ENCODE results near the gene COL6A2. TPM values are rescaled to one million over a fixed set of nuclear protein-coding genes. Genes with fewer than 3 reads are reported as not detected.

The COL6A2 gene
- total and polyA plus RNA-seq, 4 experiments from 2014 or later = 0.77 to 25.7 (median 11.6) TPM

DNA sequence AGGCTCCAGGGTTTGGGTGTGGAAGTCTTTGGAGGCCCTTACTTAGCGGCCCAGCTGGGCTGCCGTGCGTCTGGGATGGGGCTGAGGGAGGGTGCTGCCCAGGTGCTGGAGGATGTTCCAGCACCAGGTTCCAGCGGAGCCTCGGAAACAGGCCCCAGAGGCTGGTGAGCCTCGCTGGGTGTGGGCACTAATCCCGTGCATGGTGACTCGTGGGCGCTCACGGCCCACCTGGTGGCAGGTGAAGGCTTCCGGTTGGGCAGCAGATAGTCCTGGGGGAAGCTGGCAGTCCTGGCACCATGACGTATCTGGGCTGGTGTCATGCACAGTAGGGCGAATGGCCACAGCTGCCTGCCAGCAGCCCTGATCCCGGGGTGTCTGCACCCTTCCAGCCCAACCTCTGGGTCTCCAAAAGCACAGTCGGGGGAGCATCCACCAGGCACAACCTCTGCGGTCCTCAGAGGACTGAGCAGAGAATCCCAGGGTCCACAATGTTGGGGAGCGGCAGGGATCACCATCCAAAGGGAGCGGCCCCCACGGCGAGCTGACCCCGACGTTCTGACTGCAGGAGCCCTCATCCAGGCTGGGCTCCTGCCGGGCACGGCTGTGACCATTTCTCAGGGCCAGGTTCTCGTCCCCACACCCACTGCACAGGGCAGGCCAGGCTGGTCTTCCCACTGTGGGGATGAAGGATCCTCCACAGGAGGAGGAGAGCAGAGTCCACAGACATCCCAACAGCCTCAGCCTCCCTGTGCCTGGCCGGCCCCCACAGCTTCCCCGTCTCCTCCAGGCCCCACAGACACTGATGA lies 32.1 kb downstream of the COL6A2 start:
- ChIA-PET POLR2A (ENCODE audit: partially characterized antibody) (no interaction called here), CTCF (ENCODE audit: partially characterized antibody) (no interaction called here)
- no peaks in the 10 kb centered on the region for H3K36me3 Mint-ChIP-seq
- no peak overlapping the region for H3K27ac Mint-ChIP-seq
- no peak overlapping the region for H3K4me3 Mint-ChIP-seq
- no peak overlapping the region for H3K4me3 ChIP-seq (ENCODE audit: low read length in 2 of 2)
- no peaks in the 10 kb centered on the region for H3K36me3 ChIP-seq (ENCODE audit: insufficient read depth, low read length)
- no peaks in the 10 kb centered on the region for H3K9me3 ChIP-seq (ENCODE audit: control insufficient read depth in 1 of 2, low read length in 2 of 2)
- intact Hi-C loops (cut with micrococcal nuclease) = no loop called here
- peaks cover 0 to 6% (median 0%) of the 10 kb centered on the region in 4 donors for H3K4me1 Mint-ChIP-seq
- H3K27me3 Mint-ChIP-seq = peaks cover 0 to under 1% of the 10 kb centered on the region in 2 donors
- no peaks in the 10 kb centered on the region for H3K27me3 ChIP-seq (ENCODE audit: insufficient read depth, low read length)
- H3K9me3 Mint-ChIP-seq = no peaks in the 10 kb centered on the region
- H3K27ac ChIP-seq (ENCODE audit: low read depth, low read length) = no peak overlapping the region
- H3K4me1 ChIP-seq (ENCODE audit: insufficient read depth, low read length) = no peaks in the 10 kb centered on the region
- DNase-seq = peak in 1 of 5 donors; percentile 3

GRCh38 chr21:46130831-46131587 lies 33.1 kb downstream of the COL6A2 start:
- DNase-seq = peak in 1 of 5 donors; percentile 1
- POLR2A ChIA-PET (ENCODE audit: partially characterized antibody) = no interaction called here
- no peaks in the 10 kb centered on the region for H3K27me3 ChIP-seq (ENCODE audit: insufficient read depth, low read length)

GRCh38 chr21:46131588-46131837 lies 33.6 kb downstream of the COL6A2 start:
- POLR2A ChIA-PET (ENCODE audit: partially characterized antibody) = no interaction called here
- intact Hi-C loops (cut with micrococcal nuclease) = no loop called here
- no peaks in the 10 kb centered on the region for H3K36me3 ChIP-seq (ENCODE audit: insufficient read depth, low read length)
- Mint-ChIP-seq H3K36me3 (no peaks in the 10 kb centered on the region), H3K4me3 (no peak overlapping the region), H3K27me3 (peaks cover 0 to 5% of the 10 kb centered on the region in 2 donors), H3K9me3 (no peaks in the 10 kb centered on the region), H3K4me1 (peaks cover 0 to 6% (median 0%) of the 10 kb centered on the region in 4 donors), H3K27ac (no peak overlapping the region)
- no peaks in the 10 kb centered on the region for H3K4me1 ChIP-seq (ENCODE audit: insufficient read depth, low read length)
- CTCF ChIA-PET (ENCODE audit: partially characterized antibody) = no interaction called here
- peak in 1 of 5 donors; percentile 19 for DNase-seq
- H3K27me3 ChIP-seq (ENCODE audit: insufficient read depth, low read length) = no peaks in the 10 kb centered on the region
- H3K4me3 ChIP-seq (ENCODE audit: low read length in 2 of 2) = no peak overlapping the region
- H3K27ac ChIP-seq (ENCODE audit: low read depth, low read length) = no peak overlapping the region
- no peaks in the 10 kb centered on the region for H3K9me3 ChIP-seq (ENCODE audit: control insufficient read depth in 1 of 2, low read length in 2 of 2)

More at GRCh38 chr21:46130831-46131587, 33.1 kb downstream of the COL6A2 start:
- Histone ChIP-seq H3K27ac (ENCODE audit: low read depth, low read length) (no peak overlapping the region), H3K4me3 (ENCODE audit: low read length in 2 of 2) (no peak overlapping the region), H3K9me3 (ENCODE audit: control insufficient read depth in 1 of 2, low read length in 2 of 2) (no peaks in the 10 kb centered on the region), H3K36me3 (ENCODE audit: insufficient read depth, low read length) (no peaks in the 10 kb centered on the region), H3K4me1 (ENCODE audit: insufficient read depth, low read length) (no peaks in the 10 kb centered on the region)
- Mint-ChIP-seq H3K36me3 (no peaks in the 10 kb centered on the region), H3K4me3 (no peak overlapping the region), H3K4me1 (peaks cover 0 to 6% (median 0%) of the 10 kb centered on the region in 4 donors), H3K27me3 (peaks cover 0 to 4% of the 10 kb centered on the region in 2 donors), H3K27ac (no peak overlapping the region), H3K9me3 (no peaks in the 10 kb centered on the region)
- CTCF ChIA-PET (ENCODE audit: partially characterized antibody) = no interaction called here
- intact Hi-C loops (cut with micrococcal nuclease) = no loop called here

GRCh38 chr21:46131838-46132651 lies 34.1 kb downstream of the COL6A2 start:
- Mint-ChIP-seq H3K4me1 (peaks cover 0 to 6% (median 0%) of the 10 kb centered on the region in 4 donors), H3K9me3 (no peaks in the 10 kb centered on the region), H3K27me3 (peaks cover 0 to 5% of the 10 kb centered on the region in 2 donors), H3K4me3 (no peak overlapping the region), H3K36me3 (no peaks in the 10 kb centered on the region), H3K27ac (no peak overlapping the region)
- ChIA-PET POLR2A (ENCODE audit: partially characterized antibody) (no interaction called here), CTCF (ENCODE audit: partially characterized antibody) (no interaction called here)
- H3K27ac ChIP-seq (ENCODE audit: low read depth, low read length) = no peak overlapping the region
- H3K27me3 ChIP-seq (ENCODE audit: insufficient read depth, low read length) = no peaks in the 10 kb centered on the region
- H3K9me3 ChIP-seq (ENCODE audit: control insufficient read depth in 1 of 2, low read length in 2 of 2) = no peaks in the 10 kb centered on the region
- intact Hi-C loops (cut with micrococcal nuclease) = no loop called here
- DNase-seq = peak in 1 of 5 donors; percentile 6
- H3K4me1 ChIP-seq (ENCODE audit: insufficient read depth, low read length) = no peaks in the 10 kb centered on the region
- no peak overlapping the region for H3K4me3 ChIP-seq (ENCODE audit: low read length in 2 of 2)
- no peaks in the 10 kb centered on the region for H3K36me3 ChIP-seq (ENCODE audit: insufficient read depth, low read length)

DNA sequence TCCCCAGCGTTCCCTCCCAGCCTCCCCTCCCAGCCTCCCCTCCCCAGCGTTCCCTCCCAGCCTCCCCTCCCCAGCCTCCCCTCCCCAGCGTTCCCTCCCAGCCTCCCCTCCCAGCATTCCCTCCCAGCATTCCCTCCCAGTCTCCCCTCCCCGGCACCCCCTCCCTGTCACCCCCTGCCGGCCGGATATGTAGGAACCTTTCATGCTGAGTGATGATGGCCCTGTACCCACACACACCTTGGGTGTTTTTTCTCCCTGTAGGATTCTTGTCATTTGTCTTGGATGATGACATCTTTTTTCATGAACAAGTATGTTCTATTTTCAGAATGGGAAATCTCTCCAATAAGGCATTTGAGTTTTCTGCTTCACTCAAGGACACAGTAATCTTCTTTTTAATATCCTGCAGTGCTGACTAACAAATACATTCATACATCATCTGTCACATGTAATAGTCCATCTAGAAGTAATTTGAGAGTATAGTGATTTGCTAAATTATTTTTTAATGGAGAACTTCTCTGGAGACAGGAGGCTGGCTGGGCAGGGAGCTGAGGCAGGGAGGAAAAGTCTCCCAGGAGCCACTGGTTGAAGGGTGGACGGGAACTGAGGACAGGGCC lies 38.0 kb downstream of the COL6A2 start:
- intact Hi-C loops (cut with micrococcal nuclease) = no loop called here
- H3K27me3 ChIP-seq (ENCODE audit: insufficient read depth, low read length) = no peaks in the 10 kb centered on the region
- H3K27ac Mint-ChIP-seq = no peak overlapping the region
- H3K9me3 ChIP-seq (ENCODE audit: control insufficient read depth in 1 of 2, low read length in 2 of 2) = no peaks in the 10 kb centered on the region
- no peaks in the 10 kb centered on the region for H3K4me1 ChIP-seq (ENCODE audit: insufficient read depth, low read length)
- H3K4me3 Mint-ChIP-seq = no peak overlapping the region
- no peaks in the 10 kb centered on the region for H3K36me3 Mint-ChIP-seq
- no peaks in the 10 kb centered on the region for H3K9me3 Mint-ChIP-seq
- peaks cover 0 to 8% of the 10 kb centered on the region in 2 donors for H3K27me3 Mint-ChIP-seq
- ChIA-PET POLR2A (ENCODE audit: partially characterized antibody) (no interaction called here), CTCF (ENCODE audit: partially characterized antibody) (no interaction called here)
- H3K36me3 ChIP-seq (ENCODE audit: insufficient read depth, low read length) = no peaks in the 10 kb centered on the region
- H3K4me3 ChIP-seq (ENCODE audit: low read length in 2 of 2) = no peak overlapping the region
- H3K27ac ChIP-seq (ENCODE audit: low read depth, low read length) = no peak overlapping the region
- peak in 1 of 5 donors; percentile 3 for DNase-seq
- H3K4me1 Mint-ChIP-seq = no peaks in the 10 kb centered on the region

- Histone ChIP-seq H3K36me3 (ENCODE audit: insufficient read depth, low read length) (no peaks in the 10 kb centered on the region), H3K4me3 (ENCODE audit: low read length in 2 of 2) (no peak overlapping the region), H3K27me3 (ENCODE audit: insufficient read depth, low read length) (no peaks in the 10 kb centered on the region), H3K27ac (ENCODE audit: low read depth, low read length) (no peak overlapping the region), H3K4me1 (ENCODE audit: insufficient read depth, low read length) (no peaks in the 10 kb centered on the region), H3K9me3 (ENCODE audit: control insufficient read depth in 1 of 2, low read length in 2 of 2) (no peaks in the 10 kb centered on the region)
- peak in 1 of 5 donors; percentile 19 for DNase-seq
- Mint-ChIP-seq H3K9me3 (no peaks in the 10 kb centered on the region), H3K4me1 (peaks cover 0 to 1% (median 0%) of the 10 kb centered on the region in 4 donors), H3K27ac (no peak overlapping the region), H3K36me3 (no peaks in the 10 kb centered on the region), H3K4me3 (no peak overlapping the region), H3K27me3 (peaks cover 0 to 8% of the 10 kb centered on the region in 2 donors)
- ChIA-PET POLR2A (ENCODE audit: partially characterized antibody) (no interaction called here), CTCF (ENCODE audit: partially characterized antibody) (no interaction called here)
- intact Hi-C loops (cut with micrococcal nuclease) = no loop called here
These were observed 38.9 kb downstream of the COL6A2 start for GRCh38 chr21:46136739-46137349.
